B cell (primary cell): ENCODE measurements around the gene RABL2B. TPM values are rescaled to one million over a fixed set of nuclear protein-coding genes. Genes with fewer than 3 reads are reported as not detected.
"Not testable (repeated sequence)": the region's sequence is repeated elsewhere in the genome, so short reads cannot be mapped to it uniquely, and the experiment has no call there.

Experiments
- ATAC-seq: fragments of 200-7000 bp; cut with Tn5 transposase; one replicate; pipeline ENCODE4 v1.10.0; 2021; ENCODE audit warnings: low read depth, mild to moderate bottlenecking, moderate number of reproducible peaks, moderate library complexity
- CTCF ChIA-PET: fragments of 350-600 bp; sonication (Branson Sonifier 250); formaldehyde crosslinking; loops from one replicate; lab custom pipeline; 2021; ENCODE audit warnings: antibody characterized with exemption, inconsistent platforms; lab: Charles Lee
- POLR2A ChIA-PET: fragments of 350-600 bp; sonication (Branson Sonifier 250); formaldehyde crosslinking; loops from one replicate; lab custom pipeline; 2021; ENCODE audit warnings: antibody characterized with exemption; lab: Charles Lee
- DNase-seq: peaks from one replicate; pipeline ENCODE4 v3.0.0; 2013
- H2AFZ ChIP-seq: 2 replicates; pipeline ENCODE4 v1.6.1; 2012; ENCODE audit warnings: mild to moderate bottlenecking, low read depth, low read length; ENCODE audit not compliant: insufficient read depth, poor library complexity, severe bottlenecking
- H3K27ac ChIP-seq, 2 donors: 1 replicate in 1 of 2; 2 replicates in 1 of 2; pipeline ENCODE4 v1.5.1; 2012 to 2013; ENCODE audit warnings: low read length in 2 of 2, mild to moderate bottlenecking in 2 of 2, moderate library complexity in 1 of 2
- H3K27me3 ChIP-seq, 4 experiments: fragments of 200-600 bp in 1 of 4; sonication (generic) in 1 of 4; replicated peaks in 1 of 4; 1 replicate in 2 of 4; 2 replicates in 2 of 4; pipeline versions ENCODE4 v1.6.1 to v1.7.0; 2013 to 2016; ENCODE audit warnings: low read length in 3 of 4, mild to moderate bottlenecking in 2 of 4, mixed read lengths in 1 of 4, moderate library complexity in 1 of 4; ENCODE audit not compliant: insufficient read depth in 4 of 4, control insufficient read depth in 3 of 4; ENCODE audit errors: control extremely low read depth in 1 of 4
- H3K36me3 ChIP-seq, 2 experiments: replicated peaks in 1 of 2; 1 replicate in 1 of 2; 2 replicates in 1 of 2; pipeline versions ENCODE4 v1.6.1 to v1.7.1; 2013; ENCODE audit warnings: low read length in 1 of 2; ENCODE audit not compliant: insufficient read depth in 2 of 2, control insufficient read depth in 1 of 2; ENCODE audit errors: control extremely low read depth in 1 of 2, extremely low read depth in 1 of 2
- H3K4me1 ChIP-seq, 2 donors: fragments of 200-600 bp in 1 of 2; sonication (generic) in 1 of 2; 1 replicate in 1 of 2; 2 replicates in 1 of 2; pipeline versions ENCODE4 v1.5.1 to v1.6.1; 2013 to 2017; ENCODE audit warnings: low read length in 2 of 2; ENCODE audit not compliant: control insufficient read depth in 2 of 2, insufficient read depth in 2 of 2
- H3K4me2 ChIP-seq: replicated peaks from 2 replicates; pipeline ENCODE3; 2012; ENCODE audit warnings: mild to moderate bottlenecking, low read depth, low read length; ENCODE audit not compliant: poor library complexity, severe bottlenecking
- H3K4me3 ChIP-seq, 5 experiments: fragments of 200-600 bp in 1 of 5; sonication (generic) in 1 of 5; 1 replicate in 3 of 5; 2 replicates in 2 of 5; pipeline versions ENCODE4 v1.5.1 to v1.7.0; 2011 to 2016; ENCODE audit warnings: low read length in 4 of 5, mild to moderate bottlenecking in 4 of 5, low read depth in 2 of 5, control low read depth in 1 of 5, moderate library complexity in 1 of 5; ENCODE audit not compliant: insufficient read depth in 1 of 5; ENCODE audit errors: control extremely low read depth in 1 of 5, extremely low read depth in 1 of 5
- H3K79me2 ChIP-seq: fragments of 200-600 bp; sonication (generic); one replicate; pipeline ENCODE4 v1.6.0; 2016; ENCODE audit warnings: low read length; ENCODE audit not compliant: control insufficient read depth, insufficient read depth
- H3K9ac ChIP-seq: fragments of 200-600 bp; sonication (generic); 2 replicates; pipeline ENCODE4 v1.6.1; 2017; ENCODE audit warnings: mild to moderate bottlenecking, low read length, moderate library complexity
- H3K9me3 ChIP-seq, 3 donors: one replicate each; pipeline versions ENCODE4 v1.6.1 to v1.7.1; 2013; ENCODE audit warnings: low read length in 2 of 3; ENCODE audit not compliant: control insufficient read depth in 2 of 3, insufficient read depth in 1 of 3; ENCODE audit errors: control extremely low read depth in 1 of 3
- H4K20me1 ChIP-seq: 2 replicates; pipeline ENCODE4 v1.6.0; 2012; ENCODE audit warnings: mild to moderate bottlenecking, low read length; ENCODE audit not compliant: insufficient read depth, control insufficient read depth, poor library complexity, severe bottlenecking
- H3K27ac Mint-ChIP-seq: one replicate; pipeline ENCODE4 v1.8.0; 2021; ENCODE audit warnings: mixed read lengths
- H3K27me3 Mint-ChIP-seq: one replicate; pipeline ENCODE4 v1.8.0; 2021; ENCODE audit warnings: mixed read lengths
- H3K4me1 Mint-ChIP-seq: one replicate; pipeline ENCODE4 v1.8.0; 2021; ENCODE audit warnings: mixed read lengths
- H3K4me3 Mint-ChIP-seq: one replicate; pipeline ENCODE4 v1.8.0; 2021; ENCODE audit warnings: mixed read lengths
- H3K9me3 Mint-ChIP-seq: one replicate; pipeline ENCODE4 v1.8.0; 2022; ENCODE audit warnings: mixed read lengths; ENCODE audit not compliant: insufficient read depth
- WGBS: methylation state at CpG from one replicate; pipeline ENCODE4 v1.1.5; 2013; ENCODE audit warnings: missing lambda C conversion rate; ENCODE audit not compliant: insufficient coverage; 5-methylcytosine and 5-hydroxymethylcytosine counted together
- intact Hi-C: fragments of 100-400 bp; cut with micrococcal nuclease; formaldehyde crosslinking; loops from one replicate; pipeline ENCODE4 v1.10.0; 2022
- polyA plus RNA-seq: library from polyadenylated mRNA; depleted of rRNA; stranded (reverse); fragments of >200 nt; gene quantifications from 2 replicates; pipeline ENCODE4 v1.2.3, GENCODE V29; 2012
- total RNA-seq, 2 donors: library from RNA; stranded (reverse); fragments of 120-200 nt in 1 of 2; gene quantifications; 1 replicate in 1 of 2; 2 replicates in 1 of 2; pipeline versions ENCODE4 v1.2.3 to v1.2.4, GENCODE V29; 2013 to 2022

The RABL2B gene
- total and polyA plus RNA-seq, 2 donors (not counting 1 experiment from before 2014, with no cell fraction given) = 93.1 to 99.0 TPM

DNA sequence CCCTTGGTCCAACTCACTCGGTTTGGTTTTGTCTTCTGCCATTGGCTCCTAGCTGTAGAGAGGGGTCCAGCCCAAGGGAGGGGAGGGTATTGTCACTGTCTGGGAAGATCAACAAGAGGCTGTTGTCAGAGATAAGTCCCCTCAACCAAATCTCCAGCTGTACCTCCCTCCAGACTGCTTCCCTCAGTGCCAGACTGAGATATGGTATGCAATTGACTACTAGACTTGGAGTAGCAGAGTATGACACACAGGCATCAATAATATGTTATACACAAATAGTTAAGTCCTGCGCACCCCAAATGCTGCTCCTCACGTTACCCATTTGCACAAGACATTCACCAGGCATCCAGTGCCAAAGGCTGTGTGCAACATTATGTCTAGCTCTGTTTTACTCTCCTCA lies 1.2 kb downstream of the RABL2B start:
- intact Hi-C loops, H3K9me3 ChIP-seq, H3K27me3 Mint-ChIP-seq, DNase-seq, H3K9ac ChIP-seq, H3K27ac ChIP-seq, H3K27me3 ChIP-seq, H3K27ac Mint-ChIP-seq, H3K79me2 ChIP-seq, POLR2A ChIA-PET, H3K36me3 ChIP-seq, H3K9me3 Mint-ChIP-seq, H2AFZ ChIP-seq, H3K4me2 ChIP-seq, CTCF ChIA-PET, ATAC-seq, H3K4me1 ChIP-seq, H3K4me1 Mint-ChIP-seq, H4K20me1 ChIP-seq, H3K4me3 ChIP-seq: not testable (repeated sequence)
- peak overlapping the region; percentile 45 for H3K4me3 Mint-ChIP-seq
- WGBS = no CpG with 5 or more reads among the region's 3 CpGs

DNA sequence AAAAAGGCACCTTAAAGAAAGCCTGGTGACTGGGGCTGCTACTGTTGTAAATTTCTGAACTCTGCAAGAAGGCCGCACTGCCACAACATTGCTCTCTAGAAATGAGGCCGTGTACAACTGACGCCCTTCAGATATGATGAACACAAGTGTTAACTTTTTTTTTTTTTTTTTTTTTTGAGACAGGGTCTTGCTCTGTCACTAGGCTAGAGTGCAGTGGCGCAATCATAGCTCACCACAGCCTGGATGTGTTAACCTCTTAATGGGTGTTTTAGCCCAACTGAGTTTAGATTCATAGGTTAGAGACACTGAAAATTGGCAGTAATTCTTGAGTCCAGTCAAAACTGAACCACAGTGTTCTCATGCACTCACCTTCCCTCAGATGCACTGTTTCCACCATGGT lies 3.2 kb downstream of the RABL2B start:
- ATAC-seq, H3K4me1 ChIP-seq, H3K27me3 Mint-ChIP-seq, H3K36me3 ChIP-seq, POLR2A ChIA-PET, DNase-seq, intact Hi-C loops, H3K27ac ChIP-seq, H3K9ac ChIP-seq, H3K4me1 Mint-ChIP-seq, H2AFZ ChIP-seq, H3K27me3 ChIP-seq, CTCF ChIA-PET, H3K79me2 ChIP-seq, H3K9me3 Mint-ChIP-seq, H3K4me3 ChIP-seq, H3K9me3 ChIP-seq, H3K4me3 Mint-ChIP-seq, H3K27ac Mint-ChIP-seq, H4K20me1 ChIP-seq, H3K4me2 ChIP-seq: not testable (repeated sequence)
- WGBS = no CpG with 5 or more reads among the region's 4 CpGs

DNA sequence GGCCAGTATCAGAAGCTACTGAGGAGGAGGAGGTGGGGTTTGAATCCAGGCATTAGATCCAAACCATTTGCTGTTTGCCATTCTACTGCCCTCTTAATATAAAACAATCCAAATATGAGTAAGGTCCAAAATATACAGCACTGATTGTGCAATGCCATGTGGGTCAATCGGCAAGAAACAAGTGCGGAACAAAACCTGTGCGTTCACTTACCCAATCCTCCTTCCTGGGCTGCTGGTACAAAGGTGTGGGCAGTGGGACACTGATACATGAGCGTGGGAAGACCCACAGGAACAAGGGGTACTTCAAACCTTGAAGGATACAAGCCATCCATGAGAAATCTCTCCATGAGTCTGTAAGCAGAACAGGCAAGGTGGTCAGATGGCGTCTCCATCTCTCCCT lies 5.8 kb downstream of the RABL2B start:
- H3K4me3 Mint-ChIP-seq, H3K27ac ChIP-seq, DNase-seq, H3K27ac Mint-ChIP-seq, intact Hi-C loops, H3K9me3 ChIP-seq, H3K4me1 Mint-ChIP-seq, CTCF ChIA-PET, ATAC-seq, POLR2A ChIA-PET, H2AFZ ChIP-seq, H3K27me3 ChIP-seq, H3K27me3 Mint-ChIP-seq, H3K36me3 ChIP-seq, H3K4me3 ChIP-seq, H3K9ac ChIP-seq, H3K4me1 ChIP-seq, H4K20me1 ChIP-seq, H3K79me2 ChIP-seq, H3K4me2 ChIP-seq, H3K9me3 Mint-ChIP-seq: not testable (repeated sequence)
- WGBS = 100% methylated on average over 2 of the region's 5 CpGs

DNA sequence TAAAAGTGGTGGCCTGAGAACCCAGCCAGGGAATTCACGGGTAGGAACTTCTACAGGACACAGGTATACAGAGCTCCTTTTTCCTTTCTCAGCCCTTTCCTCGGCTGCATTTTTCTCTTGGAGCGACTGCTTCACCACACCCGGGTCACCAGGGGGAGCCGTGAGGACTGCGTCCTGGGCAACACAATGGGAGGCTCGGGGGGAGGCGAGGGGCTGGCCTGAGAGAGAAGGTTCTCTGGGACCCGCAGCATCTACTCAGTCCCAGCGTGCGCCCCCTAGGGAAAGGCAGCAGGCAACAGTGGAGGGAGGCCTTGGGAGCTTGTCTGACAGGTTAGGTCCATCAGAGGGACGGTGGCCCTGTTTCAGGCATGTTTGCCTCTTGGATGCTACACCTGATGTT lies 8.3 kb downstream of the RABL2B start:
- H3K27ac ChIP-seq, POLR2A ChIA-PET, CTCF ChIA-PET, H3K27me3 Mint-ChIP-seq, H3K79me2 ChIP-seq, ATAC-seq, H3K27me3 ChIP-seq, H3K9me3 ChIP-seq, H3K4me2 ChIP-seq, H3K36me3 ChIP-seq, H4K20me1 ChIP-seq, H3K27ac Mint-ChIP-seq, H3K4me1 Mint-ChIP-seq, H2AFZ ChIP-seq, H3K4me3 ChIP-seq, H3K4me3 Mint-ChIP-seq, intact Hi-C loops, H3K9me3 Mint-ChIP-seq, H3K9ac ChIP-seq, DNase-seq, H3K4me1 ChIP-seq: not testable (repeated sequence)
- 43% methylated on average over 11 of the region's 12 CpGs for WGBS
